ENCODE results near the gene ANKRD10.

Gene ANKRD10

GRCh38 chr13:110945928-110946570 lies 31.2 kb upstream of the ANKRD10 start:
- no peak for DNase-seq (ENCODE audit: low read depth in 2 of 3, low spot score in 2 of 3)

- no peak for DNase-seq (ENCODE audit: low read depth in 2 of 3, low spot score in 2 of 3)
These were observed 30.4 kb upstream of the ANKRD10 start for GRCh38 chr13:110944968-110945927.

GRCh38 chr13:110944121-110944967 lies 29.5 kb upstream of the ANKRD10 start:
- DNase-seq (ENCODE audit: low read depth in 2 of 3, low spot score in 2 of 3): no peak

GRCh38 chr13:110942248-110942981 lies 27.5 kb upstream of the ANKRD10 start:
- no peak for DNase-seq (ENCODE audit: low read depth in 2 of 3, low spot score in 2 of 3)

- DNase-seq (ENCODE audit: low read depth in 2 of 3, low spot score in 2 of 3): no peak
These were observed 24.0 kb upstream of the ANKRD10 start for GRCh38 chr13:110938662-110939421.

- no peak for DNase-seq (ENCODE audit: low read depth in 2 of 3, low spot score in 2 of 3)
These were observed 22.8 kb upstream of the ANKRD10 start for GRCh38 chr13:110937511-110938285.

- DNase-seq (ENCODE audit: low read depth in 2 of 3, low spot score in 2 of 3): no peak
These were observed 21.6 kb upstream of the ANKRD10 start for GRCh38 chr13:110936519-110936918.

- DNase-seq (ENCODE audit: low read depth in 2 of 3, low spot score in 2 of 3): no peak
These were observed 17.7 kb upstream of the ANKRD10 start for GRCh38 chr13:110932588-110932987.

GRCh38 chr13:110929104-110929777 lies 14.4 kb upstream of the ANKRD10 start:
- no peak for DNase-seq (ENCODE audit: low read depth in 2 of 3, low spot score in 2 of 3)

GRCh38 chr13:110925023-110925612 lies 10.2 kb upstream of the ANKRD10 start:
- DNase-seq (ENCODE audit: low read depth in 2 of 3, low spot score in 2 of 3): no peak

- DNase-seq (ENCODE audit: low read depth in 2 of 3, low spot score in 2 of 3): no peak
These were observed 9.7 kb upstream of the ANKRD10 start for GRCh38 chr13:110924639-110924934.

GRCh38 chr13:110923777-110924638 lies 9.1 kb upstream of the ANKRD10 start:
- DNase-seq (ENCODE audit: low read depth in 2 of 3, low spot score in 2 of 3): no peak

- DNase-seq (ENCODE audit: low read depth in 2 of 3, low spot score in 2 of 3): no peak
These were observed 8.2 kb upstream of the ANKRD10 start for GRCh38 chr13:110923086-110923485.

- no peak for DNase-seq (ENCODE audit: low read depth in 2 of 3, low spot score in 2 of 3)
These were observed 7.6 kb upstream of the ANKRD10 start for GRCh38 chr13:110922506-110922905.

- DNase-seq (ENCODE audit: low read depth in 2 of 3, low spot score in 2 of 3): no peak
These were observed 6.8 kb upstream of the ANKRD10 start for GRCh38 chr13:110921695-110922094.

- no peak for DNase-seq (ENCODE audit: low read depth in 2 of 3, low spot score in 2 of 3)
These were observed 6.3 kb upstream of the ANKRD10 start for GRCh38 chr13:110921209-110921608.

- DNase-seq (ENCODE audit: low read depth in 2 of 3, low spot score in 2 of 3): no peak
These were observed 5.2 kb upstream of the ANKRD10 start for GRCh38 chr13:110920038-110920437.
